SK-N-SH (cell line): ENCODE measurements around the gene POLR3H. TPM values are rescaled to one million over a fixed set of nuclear protein-coding genes. Genes with fewer than 3 reads are reported as not detected.

ENCODE experiments used
- CTCF ChIA-PET: fragments of 300-600, 350-600 bp; formaldehyde crosslinking; extraction: SDS; loops from one replicate; lab custom pipeline; 2021; lab: Yijun Ruan, JAX
- POLR2A ChIA-PET: fragments of 350-600 bp; sonication (Branson Sonifier 250); formaldehyde crosslinking; extraction: SDS; loops from one replicate; lab custom pipeline; 2020; ENCODE audit warnings: antibody characterized with exemption, inconsistent platforms; lab: Yijun Ruan, JAX
- DNase-seq: peaks from one replicate; pipeline ENCODE4 v3.0.0; 2012
- H2AFZ ChIP-seq: fragments of 200-600 bp; sonication (generic); 2 replicates; pipeline ENCODE4 v1.8.1; 2016; ENCODE audit warnings: antibody characterized with exemption, mild to moderate bottlenecking, low read depth
- H3F3A ChIP-seq: fragments of 200-600 bp; sonication (generic); replicated peaks from 2 replicates; pipeline ENCODE3; 2016; ENCODE audit warnings: antibody characterized with exemption, mild to moderate bottlenecking; ENCODE audit not compliant: insufficient read depth
- H3K27ac ChIP-seq, 2 experiments: fragments of 200-500 bp in 1 of 2; fragments of 200-600 bp in 1 of 2; sonication (Bioruptor generic) in 1 of 2; sonication (generic), shearing (Covaris generic) in 1 of 2; 2 replicates each; pipeline versions ENCODE4 v1.5.1 to v1.6.1; 2014 to 2016; ENCODE audit warnings: low read depth in 2 of 2, inconsistent platforms in 1 of 2, low read length in 1 of 2, mild to moderate bottlenecking in 1 of 2, mixed read lengths in 1 of 2
- H3K27me3 ChIP-seq: fragments of 200-600 bp; sonication (generic), shearing (Covaris generic); 2 replicates; pipeline ENCODE4 v1.6.1; 2016; ENCODE audit warnings: mixed run types; ENCODE audit not compliant: insufficient read depth
- H3K36me3 ChIP-seq, 2 experiments: fragments of 200-500 bp in 1 of 2; fragments of 200-600 bp in 1 of 2; sonication (Bioruptor generic) in 1 of 2; sonication (generic) in 1 of 2; replicated peaks in 1 of 2; 2 replicates each; pipeline versions ENCODE3 to v1.5.1; 2014 to 2016; ENCODE audit warnings: low read length in 1 of 2, mild to moderate bottlenecking in 1 of 2; ENCODE audit not compliant: insufficient read depth in 2 of 2, control insufficient read depth in 1 of 2
- H3K4me1 ChIP-seq, 2 experiments: fragments of 200-500 bp in 1 of 2; fragments of 200-600 bp in 1 of 2; sonication (Bioruptor generic) in 1 of 2; sonication (generic), shearing (Covaris generic) in 1 of 2; 2 replicates each; pipeline versions ENCODE4 v1.5.1 to v1.6.1; 2014 to 2016; ENCODE audit warnings: low read depth in 1 of 2, low read length in 1 of 2, mixed run types in 1 of 2; ENCODE audit not compliant: insufficient read depth in 2 of 2, control insufficient read depth in 1 of 2
- H3K4me2 ChIP-seq: fragments of 200-600 bp; sonication (generic), shearing (Covaris generic); 2 replicates; pipeline ENCODE4 v1.6.1; 2017; ENCODE audit warnings: mixed run types
- H3K4me3 ChIP-seq, 2 experiments: fragments of 200-500 bp in 1 of 2; fragments of 200-600 bp in 1 of 2; sonication (Bioruptor generic) in 1 of 2; sonication (generic), shearing (Covaris generic) in 1 of 2; 2 replicates each; pipeline versions ENCODE4 v1.5.1 to v1.8.1; 2014 to 2016; ENCODE audit warnings: low read depth in 2 of 2, inconsistent platforms in 1 of 2, low read length in 1 of 2, mild to moderate bottlenecking in 1 of 2, mixed read lengths in 1 of 2, moderate library complexity in 1 of 2
- H3K79me2 ChIP-seq: fragments of 200-600 bp; sonication (generic); 2 replicates; pipeline ENCODE4 v1.8.1; 2017; ENCODE audit warnings: mild to moderate bottlenecking; ENCODE audit not compliant: insufficient read depth
- H3K9ac ChIP-seq: fragments of 200-600 bp; sonication (generic); 2 replicates; pipeline ENCODE4 v1.6.1; 2017; ENCODE audit warnings: mixed run types
- H3K9me2 ChIP-seq: fragments of 200-600 bp; sonication (generic); 2 replicates; pipeline ENCODE4 v1.6.1; 2017; ENCODE audit warnings: mixed run types
- H3K9me3 ChIP-seq: fragments of 200-600 bp; sonication (generic); 2 replicates; pipeline ENCODE4 v1.6.1; 2017; ENCODE audit warnings: mixed run types, mild to moderate bottlenecking, moderate library complexity
- H4K20me1 ChIP-seq: fragments of 200-600 bp; sonication (generic); 2 replicates; pipeline ENCODE4 v1.6.1; 2017; ENCODE audit warnings: mild to moderate bottlenecking, mixed run types; ENCODE audit not compliant: insufficient read depth
- ELF1 ChIP-seq: IDR thresholded peaks from 2 replicates; pipeline ENCODE4 v1.4.0; 2012
- EP300 ChIP-seq, 2 experiments: IDR thresholded peaks; 2 replicates each; pipeline versions ENCODE4 v1.4.0 to v1.6.1; 2012; ENCODE audit warnings: borderline replicate concordance in 1 of 2, low read depth in 1 of 2, low read length in 1 of 2
- FOXM1 ChIP-seq: IDR thresholded peaks from 2 replicates; pipeline ENCODE4 v1.4.0; 2012; ENCODE audit warnings: low read depth, mild to moderate bottlenecking
- GABPA ChIP-seq: IDR thresholded peaks from 2 replicates; pipeline ENCODE4 v1.4.0; 2012; ENCODE audit warnings: low read depth, mild to moderate bottlenecking
- GATA2 ChIP-seq: sonication (generic); formaldehyde crosslinking; IDR thresholded peaks from 2 replicates; pipeline ENCODE4 v1.5.0; 2020; ENCODE audit warnings: mild to moderate bottlenecking, missing genetic modification reagents
- JUND ChIP-seq: IDR thresholded peaks from 2 replicates; pipeline ENCODE4 v1.4.0; 2012
- MXI1 ChIP-seq: IDR thresholded peaks from 2 replicates; pipeline ENCODE4 v1.6.1; 2012; ENCODE audit warnings: mild to moderate bottlenecking, low read depth, low read length, improper control_type of control experiment
- NFIC ChIP-seq: IDR thresholded peaks from 2 replicates; pipeline ENCODE4 v1.4.0; 2012; ENCODE audit warnings: borderline replicate concordance
- NRF1 ChIP-seq: IDR thresholded peaks from 2 replicates; pipeline ENCODE4 v1.6.1; 2012; ENCODE audit warnings: low read depth, mild to moderate bottlenecking, low read length
- RAD21 ChIP-seq: IDR thresholded peaks from 2 replicates; pipeline ENCODE4 v1.6.1; 2012; ENCODE audit warnings: mild to moderate bottlenecking, low read length
- RCOR1 ChIP-seq: fragments of 150-350 bp; IDR thresholded peaks from 2 replicates; pipeline ENCODE4 v1.6.1; 2017; ENCODE audit warnings: antibody characterized with exemption, low read length
- SMC3 ChIP-seq: IDR thresholded peaks from 2 replicates; pipeline ENCODE4 v1.6.1; 2012; ENCODE audit warnings: low read depth, low read length, improper control_type of control experiment
- TAF1 ChIP-seq: IDR thresholded peaks from 2 replicates; pipeline ENCODE4 v1.6.1; 2012; ENCODE audit warnings: low read depth, mild to moderate bottlenecking, low read length, moderate library complexity, borderline replicate concordance
- TEAD4 ChIP-seq: IDR thresholded peaks from 2 replicates; pipeline ENCODE4 v1.4.0; 2012; ENCODE audit warnings: mild to moderate bottlenecking, borderline replicate concordance; ENCODE audit not compliant: insufficient read depth
- WGBS: methylation state at CpG from one replicate; pipeline ENCODE4 v1.1.6; 2017; ENCODE audit warnings: low lambda C conversion rate; 5-methylcytosine and 5-hydroxymethylcytosine counted together
- polyA plus RNA-seq, 3 experiments: library from polyadenylated mRNA; depleted of rRNA; stranded (reverse); fragments of >200 nt; gene quantifications; 2 replicates each; pipeline ENCODE4 v1.2.3, GENCODE V29; 2012
- TF ChIP-seq, protein P1 (sequence below): fragments of 150-350 bp; IDR thresholded peaks from 2 replicates; pipeline ENCODE4 v1.6.1; 2017; ENCODE audit warnings: antibody characterized with exemption, low read length, low read depth, borderline replicate concordance
- TF ChIP-seq, protein P2 (sequence below): IDR thresholded peaks from 2 replicates; pipeline ENCODE4 v1.4.0; 2012; ENCODE audit warnings: low read depth, borderline replicate concordance
- TF ChIP-seq, protein P3 (sequence below): IDR thresholded peaks from 2 replicates; pipeline ENCODE4; 2012
- TF ChIP-seq, protein P4 (sequence below): fragments of 200-600 bp; sonication (generic); IDR thresholded peaks from 2 replicates; pipeline ENCODE4 v1.6.1; 2017; ENCODE audit warnings: antibody characterized with exemption, mild to moderate bottlenecking, moderate library complexity

The POLR3H gene
- polyA plus RNA-seq, 1 of the 3 experiments (the other 2 are of a cell fraction): 22.9 TPM

DNA sequence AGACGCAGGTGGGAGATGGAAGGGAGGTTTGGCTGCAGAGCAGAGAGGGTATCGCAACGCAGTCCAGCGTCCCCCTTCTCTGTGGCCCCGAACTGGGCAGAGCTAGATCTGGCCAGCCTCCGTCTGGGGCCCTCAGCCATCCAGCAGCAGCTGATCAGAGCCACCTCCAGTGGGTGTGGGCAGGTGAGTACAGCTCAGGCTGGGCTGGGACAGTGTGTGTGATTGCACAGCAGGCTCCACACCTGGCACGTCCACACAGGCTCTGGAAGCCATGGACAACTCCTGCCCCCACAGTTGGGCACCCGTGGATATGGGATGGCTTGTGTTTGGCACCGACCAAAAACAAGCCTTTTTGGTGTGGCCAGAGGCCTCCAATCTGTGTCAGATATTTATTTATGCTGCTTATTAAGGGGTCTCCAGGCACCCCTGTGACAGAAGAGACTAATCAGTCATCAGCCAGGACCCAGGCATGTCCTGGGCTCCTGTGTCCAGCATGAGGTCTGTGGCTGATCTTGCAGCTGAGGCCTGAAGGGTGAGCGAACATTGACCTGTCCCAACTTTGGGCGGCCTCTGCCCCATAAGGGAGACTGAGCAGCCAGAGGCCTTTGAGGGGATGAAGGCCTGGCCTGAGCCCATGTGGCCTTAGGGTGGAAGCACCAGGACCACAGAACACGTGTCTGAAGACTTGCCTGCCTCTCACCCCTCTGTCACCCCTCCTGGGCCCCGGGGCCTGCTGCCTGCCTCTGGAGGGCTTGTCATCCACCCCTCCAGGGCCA, 18.6 kb downstream of the POLR3H start:
- TF ChIP-seq, protein P1, sequence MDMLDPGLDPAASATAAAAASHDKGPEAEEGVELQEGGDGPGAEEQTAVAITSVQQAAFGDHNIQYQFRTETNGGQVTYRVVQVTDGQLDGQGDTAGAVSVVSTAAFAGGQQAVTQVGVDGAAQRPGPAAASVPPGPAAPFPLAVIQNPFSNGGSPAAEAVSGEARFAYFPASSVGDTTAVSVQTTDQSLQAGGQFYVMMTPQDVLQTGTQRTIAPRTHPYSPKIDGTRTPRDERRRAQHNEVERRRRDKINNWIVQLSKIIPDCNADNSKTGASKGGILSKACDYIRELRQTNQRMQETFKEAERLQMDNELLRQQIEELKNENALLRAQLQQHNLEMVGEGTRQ: no peak
- TF ChIP-seq TAF1 (no peak), NRF1 (no peak), FOXM1 (no peak), EP300 (IDR thresholded peaks at IDR 0.05; ENCODE audit: borderline replicate concordance in 1 of 2, low read depth in 1 of 2, low read length in 1 of 2) (no peak), TEAD4 (no peak), ELF1 (no peak), SMC3 (no peak), GATA2 (CRISPR knock-in tag) (no peak), NFIC (no peak), MXI1 (no peak), GABPA (no peak), RCOR1 (no peak), RAD21 (no peak), JUND (no peak)
- TF ChIP-seq, protein P2, sequence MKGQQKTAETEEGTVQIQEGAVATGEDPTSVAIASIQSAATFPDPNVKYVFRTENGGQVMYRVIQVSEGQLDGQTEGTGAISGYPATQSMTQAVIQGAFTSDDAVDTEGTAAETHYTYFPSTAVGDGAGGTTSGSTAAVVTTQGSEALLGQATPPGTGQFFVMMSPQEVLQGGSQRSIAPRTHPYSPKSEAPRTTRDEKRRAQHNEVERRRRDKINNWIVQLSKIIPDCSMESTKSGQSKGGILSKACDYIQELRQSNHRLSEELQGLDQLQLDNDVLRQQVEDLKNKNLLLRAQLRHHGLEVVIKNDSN: no peak
- TF ChIP-seq, protein P3, sequence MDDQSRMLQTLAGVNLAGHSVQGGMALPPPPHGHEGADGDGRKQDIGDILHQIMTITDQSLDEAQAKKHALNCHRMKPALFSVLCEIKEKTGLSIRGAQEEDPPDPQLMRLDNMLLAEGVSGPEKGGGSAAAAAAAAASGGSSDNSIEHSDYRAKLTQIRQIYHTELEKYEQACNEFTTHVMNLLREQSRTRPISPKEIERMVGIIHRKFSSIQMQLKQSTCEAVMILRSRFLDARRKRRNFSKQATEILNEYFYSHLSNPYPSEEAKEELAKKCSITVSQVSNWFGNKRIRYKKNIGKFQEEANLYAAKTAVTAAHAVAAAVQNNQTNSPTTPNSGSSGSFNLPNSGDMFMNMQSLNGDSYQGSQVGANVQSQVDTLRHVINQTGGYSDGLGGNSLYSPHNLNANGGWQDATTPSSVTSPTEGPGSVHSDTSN: no peak
- TF ChIP-seq, protein P4, sequence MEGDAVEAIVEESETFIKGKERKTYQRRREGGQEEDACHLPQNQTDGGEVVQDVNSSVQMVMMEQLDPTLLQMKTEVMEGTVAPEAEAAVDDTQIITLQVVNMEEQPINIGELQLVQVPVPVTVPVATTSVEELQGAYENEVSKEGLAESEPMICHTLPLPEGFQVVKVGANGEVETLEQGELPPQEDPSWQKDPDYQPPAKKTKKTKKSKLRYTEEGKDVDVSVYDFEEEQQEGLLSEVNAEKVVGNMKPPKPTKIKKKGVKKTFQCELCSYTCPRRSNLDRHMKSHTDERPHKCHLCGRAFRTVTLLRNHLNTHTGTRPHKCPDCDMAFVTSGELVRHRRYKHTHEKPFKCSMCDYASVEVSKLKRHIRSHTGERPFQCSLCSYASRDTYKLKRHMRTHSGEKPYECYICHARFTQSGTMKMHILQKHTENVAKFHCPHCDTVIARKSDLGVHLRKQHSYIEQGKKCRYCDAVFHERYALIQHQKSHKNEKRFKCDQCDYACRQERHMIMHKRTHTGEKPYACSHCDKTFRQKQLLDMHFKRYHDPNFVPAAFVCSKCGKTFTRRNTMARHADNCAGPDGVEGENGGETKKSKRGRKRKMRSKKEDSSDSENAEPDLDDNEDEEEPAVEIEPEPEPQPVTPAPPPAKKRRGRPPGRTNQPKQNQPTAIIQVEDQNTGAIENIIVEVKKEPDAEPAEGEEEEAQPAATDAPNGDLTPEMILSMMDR: no peak
- Histone ChIP-seq H3K79me2 (no peaks in the 10 kb centered on the region), H3K27me3 (no peaks in the 10 kb centered on the region), H3K4me1 (peaks cover 0 to 6% of the 10 kb centered on the region in 2 experiments; a peak in 1 of 4 replicates), H3K27ac (no peak overlapping the region), H3K36me3 (peaks cover 0 to 17% of the 10 kb centered on the region in 2 experiments), H3F3A (no peaks in the 10 kb centered on the region), H2AFZ (no peak overlapping the region), H3K9ac (no peak overlapping the region), H3K9me2 (no peaks in the 10 kb centered on the region), H3K9me3 (no peaks in the 10 kb centered on the region), H3K4me3 (no peak overlapping the region), H3K4me2 (no peak overlapping the region), H4K20me1 (no peaks in the 10 kb centered on the region)
- ChIA-PET POLR2A (no interaction called here), CTCF (interaction anchor here (0.9 to 2.4 kb wide), 4 partner anchors 8 to 603 kb away, joined by 3 to 7 read pairs (median 4); no protein-coding TSS in a partner anchor)
- WGBS: 80% methylated on average over 1 of the region's 13 CpGs
- no peak for DNase-seq
